AG20443 (cell line): ENCODE measurements around the gene PRSS33.
A peak's percentile ranks its signal among the peaks of the same experiment; 100 is the strongest.

Source experiments
- DNase-seq: peaks from one replicate; pipeline ENCODE4 v3.0.0; 2012; ENCODE audit warnings: low spot score, mixed read lengths

PRSS33 gene

DNA sequence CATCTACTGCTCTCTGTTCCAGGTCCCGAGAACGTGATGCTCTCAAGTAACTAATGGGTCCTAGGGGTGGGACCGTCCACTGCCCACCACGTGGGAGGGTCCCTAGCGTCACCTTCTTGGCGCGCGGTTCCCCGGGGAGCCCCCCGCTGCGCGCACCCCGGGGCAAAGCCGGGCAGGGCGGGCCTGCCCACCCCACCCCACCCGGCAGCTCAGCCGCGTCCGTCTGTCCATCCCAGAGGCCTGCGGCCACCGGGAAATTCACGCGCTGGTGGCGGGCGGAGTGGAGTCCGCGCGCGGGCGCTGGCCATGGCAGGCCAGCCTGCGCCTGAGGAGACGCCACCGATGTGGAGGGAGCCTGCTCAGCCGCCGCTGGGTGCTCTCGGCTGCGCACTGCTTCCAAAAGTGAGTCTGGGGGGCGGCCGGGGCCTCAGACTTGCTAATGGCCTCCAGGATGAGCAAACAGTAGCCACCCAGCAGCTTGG, 11.4 kb upstream of the PRSS33 start:
- peak; percentile 7 for DNase-seq

DNA sequence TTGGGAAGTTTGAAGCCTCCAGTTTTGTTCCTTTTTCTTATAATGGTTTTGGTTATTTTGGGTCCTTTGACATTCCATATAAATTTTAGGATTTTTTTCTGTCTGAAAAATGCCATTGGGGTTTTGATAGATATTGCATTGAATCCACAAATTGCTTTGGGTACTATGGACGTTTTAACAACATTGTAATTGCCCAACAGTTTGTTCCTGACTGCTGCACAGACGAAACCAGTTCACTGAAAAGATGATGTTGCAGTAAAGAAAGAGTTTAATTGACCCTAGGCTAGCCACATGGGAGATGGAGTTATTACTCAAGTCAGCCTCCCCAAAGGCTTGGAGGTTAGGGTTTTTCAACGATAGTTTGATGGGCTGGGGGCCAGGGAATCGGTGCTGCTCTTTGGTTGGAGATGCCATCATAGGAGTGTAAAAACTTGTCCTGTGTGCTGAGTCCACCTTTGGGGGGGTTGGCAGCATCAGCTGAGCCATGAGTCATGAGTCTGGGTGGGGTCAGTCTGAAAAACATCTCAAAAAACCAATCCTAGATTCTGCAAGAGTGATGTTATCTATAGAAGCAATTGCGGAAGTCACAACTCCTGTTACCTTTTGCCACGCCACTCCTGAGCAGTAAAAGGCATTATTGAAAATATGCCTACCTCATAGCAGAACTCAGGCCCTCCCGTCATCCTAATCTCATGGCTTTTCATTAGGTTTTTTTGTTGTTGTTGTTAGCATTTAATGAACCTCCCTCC, 8.2 kb upstream of the PRSS33 start:
- DNase-seq: no peak

DNA sequence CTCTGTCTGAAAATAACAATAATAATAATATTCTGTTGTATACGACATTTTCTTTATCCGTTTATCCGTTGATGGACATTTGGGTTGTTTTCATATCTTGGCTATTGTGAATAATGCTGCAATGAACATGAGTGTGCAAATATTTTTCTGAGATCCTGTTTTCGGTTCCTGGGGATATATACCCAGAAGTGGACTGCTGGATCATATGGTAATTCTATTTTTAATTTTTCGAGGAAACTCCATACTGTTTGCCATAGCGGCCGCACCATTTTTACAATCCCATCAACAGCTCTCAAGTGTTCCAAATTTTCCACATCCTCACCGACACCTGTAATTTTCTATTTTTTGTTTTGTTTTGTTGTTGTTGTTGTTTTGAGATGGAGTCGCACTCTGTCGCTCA, 5.6 kb upstream of the PRSS33 start:
- no peak for DNase-seq

DNA sequence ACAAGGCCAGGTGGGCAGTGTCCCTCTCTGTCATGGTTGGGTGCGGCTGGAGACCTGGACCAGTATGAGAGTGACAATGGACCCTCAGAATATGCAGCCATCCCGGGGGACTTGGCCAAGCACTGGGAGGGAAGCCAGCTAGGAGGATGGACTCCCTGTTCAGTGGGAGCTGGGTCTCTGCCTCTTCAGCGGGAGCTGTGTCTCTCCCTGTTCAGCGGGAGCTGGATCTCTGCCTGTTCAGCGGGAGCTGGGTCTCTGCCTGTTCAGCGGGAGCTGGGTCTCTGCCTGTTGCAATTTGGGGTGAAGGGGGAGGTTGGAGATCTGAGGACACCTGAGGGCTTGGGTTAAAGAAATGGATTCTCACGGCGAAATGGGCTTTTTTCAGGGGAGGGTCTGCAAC, 3.8 kb upstream of the PRSS33 start:
- no peak for DNase-seq

DNA sequence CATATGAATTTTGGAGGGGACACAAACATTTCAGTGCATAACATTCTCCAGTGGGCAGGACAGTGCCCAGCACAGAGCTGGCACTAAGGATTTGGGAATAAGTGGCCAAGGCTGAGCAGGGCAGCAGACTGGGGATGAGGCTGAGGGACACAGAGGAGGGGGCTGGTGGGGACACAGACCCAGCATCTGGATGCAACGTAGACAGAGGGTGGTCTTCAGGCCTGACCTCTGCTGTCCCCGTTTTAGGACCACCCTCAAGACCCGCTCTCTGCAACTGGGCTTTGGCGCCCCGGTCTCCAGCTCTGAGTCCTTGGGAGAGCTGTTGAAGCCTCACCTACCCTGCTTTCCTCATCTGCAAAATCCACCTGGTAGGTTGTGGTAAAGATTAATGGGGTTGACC, 3.3 kb upstream of the PRSS33 start:
- no peak for DNase-seq

DNA sequence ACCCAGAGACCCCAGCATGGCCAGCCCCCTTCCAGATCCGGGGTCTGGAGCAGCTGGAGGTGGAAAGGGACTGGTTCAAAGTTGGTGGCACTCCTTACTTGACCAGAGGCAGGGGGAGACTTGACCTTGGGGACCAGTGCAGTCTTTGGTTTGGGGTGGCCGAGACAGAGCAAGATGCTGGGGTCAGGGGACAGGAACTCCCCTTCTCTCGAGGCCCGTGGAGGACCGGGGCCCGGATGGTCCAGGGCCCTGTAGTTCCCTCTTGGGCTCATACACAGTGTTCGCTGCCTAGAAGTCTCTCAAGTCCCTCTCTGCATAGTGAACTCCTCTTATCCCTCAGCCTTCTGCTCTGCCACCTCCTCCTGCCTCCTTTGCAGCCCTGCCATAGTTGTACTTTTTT, 601 bp upstream of the PRSS33 start:
- DNase-seq: no peak

DNA sequence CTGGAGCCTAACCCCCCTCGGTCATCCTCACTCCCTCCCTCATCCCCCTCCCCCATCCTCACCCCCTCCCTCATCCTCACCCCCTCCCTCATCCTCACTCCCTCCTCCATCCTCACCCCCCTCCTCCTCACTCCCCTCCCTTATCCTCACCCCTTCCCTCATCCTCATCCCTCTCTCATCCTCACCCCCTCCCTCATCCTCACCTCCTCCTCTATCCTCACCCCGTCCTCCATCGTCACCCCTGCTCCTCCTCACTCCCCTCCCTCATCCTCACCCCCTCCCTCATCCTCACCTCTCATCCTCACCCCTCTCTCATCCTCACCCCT, 571 bp downstream of the PRSS33 start:
- DNase-seq: no peak

DNA sequence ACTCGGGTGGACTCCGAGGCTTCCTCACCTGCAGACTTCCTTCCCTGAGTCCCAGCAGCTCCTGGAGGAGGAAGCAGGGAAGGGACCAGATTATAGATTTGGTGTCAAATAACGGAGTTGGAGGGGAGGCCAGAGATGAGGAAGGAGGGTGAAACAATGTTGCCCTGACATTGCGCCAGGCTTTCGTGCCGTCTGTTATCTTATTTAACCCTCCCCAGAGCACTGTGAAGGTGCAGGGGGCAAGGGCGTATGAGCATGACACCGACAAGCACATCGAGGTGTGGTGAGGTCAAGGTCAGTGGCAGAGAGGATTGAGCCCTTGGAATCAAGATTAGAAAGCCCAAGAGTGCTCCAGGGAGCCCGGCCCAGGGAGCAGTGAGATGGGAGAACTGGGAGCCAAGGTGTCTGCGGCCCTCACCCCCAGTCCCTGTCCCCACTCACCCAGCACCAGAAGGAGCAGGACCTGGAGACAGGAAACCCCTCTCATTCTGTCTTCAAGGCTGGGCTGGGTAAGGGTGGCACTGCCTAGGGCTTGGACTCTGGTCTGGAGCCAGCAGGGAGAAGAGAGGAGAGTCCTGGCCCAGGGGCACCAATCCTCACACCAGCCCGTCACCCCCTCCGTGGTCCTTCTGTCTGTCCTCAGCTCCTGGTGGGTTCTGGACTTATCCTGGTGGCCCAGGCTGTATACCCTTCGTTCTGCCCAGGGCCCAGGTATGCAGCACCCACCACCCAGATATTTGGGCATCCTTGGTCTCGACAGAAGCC, 1.1 kb downstream of the PRSS33 start:
- no peak for DNase-seq

DNA sequence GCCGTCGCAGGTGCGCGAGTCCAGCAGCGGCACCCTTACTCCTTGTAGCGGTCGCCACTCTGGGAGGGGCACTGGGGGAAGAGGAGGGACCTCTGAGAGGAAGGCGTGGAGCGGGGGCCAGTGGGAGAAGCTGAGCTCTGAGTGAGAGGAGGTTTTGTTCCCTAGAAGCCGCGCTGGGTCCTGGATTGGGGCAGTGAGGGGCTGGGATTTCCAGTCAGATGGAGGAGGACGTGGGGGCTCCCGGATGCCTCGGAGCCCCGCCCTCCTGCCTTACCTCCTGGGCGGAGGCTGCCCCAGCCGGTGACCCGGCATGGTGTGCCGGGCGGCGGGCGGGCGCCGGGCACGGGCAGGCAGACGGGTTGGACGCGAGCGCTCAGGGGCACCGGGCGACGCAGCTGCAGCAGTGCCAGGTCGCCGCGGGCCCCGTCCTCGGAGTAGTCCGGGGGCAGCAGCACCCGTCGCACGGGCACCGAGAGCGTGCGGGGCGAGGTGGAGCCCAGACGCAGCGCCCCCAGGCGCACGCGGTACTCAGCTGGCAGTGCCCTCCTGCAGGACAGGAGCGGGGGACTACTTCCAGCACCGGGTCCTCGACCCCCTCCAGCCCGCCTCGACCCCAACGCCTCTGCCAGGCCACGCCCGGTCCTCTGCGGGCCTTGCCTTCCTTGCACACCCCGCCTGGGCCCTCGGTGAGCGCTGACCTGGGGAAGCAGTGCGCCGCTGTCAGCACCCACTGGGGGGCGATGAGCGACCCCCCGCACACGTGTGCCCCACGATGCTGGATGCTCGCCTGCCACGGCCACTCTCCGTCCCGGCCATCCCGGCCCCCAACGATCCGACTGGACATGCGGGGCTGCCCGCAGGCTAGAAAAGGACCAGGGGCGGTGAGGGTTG, 2.0 kb downstream of the PRSS33 start:
- DNase-seq: no peak

DNA sequence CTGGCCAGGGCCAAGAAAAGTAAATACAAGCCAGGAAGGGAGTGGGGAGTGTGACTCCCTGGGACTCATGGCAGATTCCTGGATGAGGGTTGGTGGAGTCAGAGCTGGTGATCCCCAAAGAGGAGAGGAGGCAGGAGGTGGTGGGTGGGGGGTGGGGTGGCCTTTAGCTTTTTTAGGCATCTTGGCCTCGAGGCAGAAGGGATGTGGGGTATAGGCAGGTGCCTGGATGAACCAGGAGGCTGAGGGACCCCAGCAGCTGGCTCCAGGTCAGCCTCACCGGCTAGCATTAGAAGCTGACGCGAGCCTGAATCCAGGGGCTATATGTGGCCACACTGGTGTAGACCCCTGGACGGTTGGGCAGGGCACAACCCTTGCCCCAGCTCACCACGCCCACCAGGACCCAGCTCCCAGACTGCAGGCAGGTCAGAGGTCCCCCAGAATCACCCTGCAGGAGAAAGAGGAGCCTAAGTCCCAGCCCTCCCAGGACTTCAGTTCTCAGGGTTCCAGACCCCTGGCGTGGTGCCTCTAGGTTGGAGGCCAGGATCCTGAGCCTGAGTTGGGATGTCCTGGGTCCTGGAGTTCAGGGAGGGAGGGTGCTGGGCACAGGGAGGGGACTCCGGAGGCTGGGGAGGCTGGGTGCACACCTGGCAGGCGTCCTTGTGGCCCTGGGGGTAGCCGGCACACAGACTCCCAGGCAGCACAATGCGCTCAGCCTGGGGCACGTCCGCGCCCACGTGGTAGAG, 2.8 kb downstream of the PRSS33 start:
- no peak for DNase-seq

DNA sequence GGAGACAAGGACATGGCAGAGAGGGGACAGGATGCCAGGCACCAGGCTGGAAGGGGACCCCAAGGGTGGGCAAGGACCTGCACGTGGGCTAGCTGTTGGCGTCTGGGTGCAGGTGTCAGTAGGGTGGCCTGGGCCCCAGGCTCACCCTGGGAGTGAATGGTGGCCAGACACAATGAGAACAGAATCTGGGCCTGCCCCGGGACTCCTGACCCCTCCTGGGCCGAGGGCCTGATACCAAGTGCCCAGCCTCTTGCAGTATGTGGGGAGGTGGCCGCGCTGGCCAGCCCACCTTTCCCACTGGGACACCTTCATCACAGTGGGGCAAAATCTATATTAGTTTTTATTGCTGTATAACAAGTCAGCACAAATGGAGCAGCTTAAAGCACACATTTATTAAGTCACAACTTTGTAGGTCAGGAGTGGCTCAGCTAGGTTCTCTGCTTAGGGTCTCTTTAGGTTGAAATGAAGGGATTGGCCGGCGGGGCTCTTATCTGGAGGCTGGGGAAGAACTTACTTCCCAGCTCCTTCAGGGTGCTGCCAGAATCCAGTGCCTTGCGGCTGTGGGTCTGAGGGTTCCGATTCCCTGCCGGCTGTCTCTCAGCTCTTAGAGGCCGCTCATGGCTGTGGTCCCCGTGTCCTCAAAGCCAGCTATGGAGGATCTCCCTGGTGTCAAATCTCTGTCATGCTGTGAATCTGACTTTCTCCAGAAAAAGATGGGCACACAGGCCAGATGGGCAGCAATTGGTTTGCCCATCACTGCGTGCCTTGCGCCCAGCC, 3.6 kb downstream of the PRSS33 start:
- no peak for DNase-seq

DNA sequence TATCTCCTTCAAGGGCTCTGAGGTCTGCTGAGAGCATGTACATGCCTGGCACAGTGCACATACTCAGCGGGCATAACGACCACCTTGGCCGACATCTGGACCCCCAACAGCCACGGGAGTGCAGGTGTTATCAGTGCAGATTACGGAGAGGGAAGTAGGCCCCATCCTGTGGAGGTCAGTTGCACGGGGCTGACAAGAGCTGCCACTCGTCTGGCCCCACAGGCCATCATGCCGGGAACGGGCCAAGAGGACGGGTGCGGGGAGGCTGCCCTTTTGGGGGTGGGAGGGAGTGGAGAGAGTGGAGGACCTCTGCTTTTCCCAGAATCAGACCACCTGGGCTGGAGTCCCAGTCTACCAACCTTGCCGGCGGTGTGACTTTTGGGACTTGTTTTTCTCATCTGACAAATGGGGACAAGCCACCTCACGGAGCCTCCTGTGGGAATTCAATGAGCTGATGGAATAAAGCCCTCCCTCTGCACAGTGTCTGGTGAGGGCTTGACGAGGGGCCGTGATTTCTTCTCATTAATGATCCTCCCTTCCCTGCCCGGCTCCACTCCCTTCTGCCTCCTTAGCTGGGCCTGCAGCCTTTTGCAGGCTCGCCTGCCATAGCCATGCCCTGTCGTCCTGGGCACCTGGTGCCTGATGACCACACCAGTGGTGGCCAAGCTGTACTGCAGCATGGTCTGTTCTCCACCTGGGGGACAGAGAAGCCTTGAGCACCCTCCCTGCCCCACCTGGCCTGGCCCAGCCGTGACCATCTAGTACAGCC, 4.6 kb downstream of the PRSS33 start:
- no peak for DNase-seq

DNA sequence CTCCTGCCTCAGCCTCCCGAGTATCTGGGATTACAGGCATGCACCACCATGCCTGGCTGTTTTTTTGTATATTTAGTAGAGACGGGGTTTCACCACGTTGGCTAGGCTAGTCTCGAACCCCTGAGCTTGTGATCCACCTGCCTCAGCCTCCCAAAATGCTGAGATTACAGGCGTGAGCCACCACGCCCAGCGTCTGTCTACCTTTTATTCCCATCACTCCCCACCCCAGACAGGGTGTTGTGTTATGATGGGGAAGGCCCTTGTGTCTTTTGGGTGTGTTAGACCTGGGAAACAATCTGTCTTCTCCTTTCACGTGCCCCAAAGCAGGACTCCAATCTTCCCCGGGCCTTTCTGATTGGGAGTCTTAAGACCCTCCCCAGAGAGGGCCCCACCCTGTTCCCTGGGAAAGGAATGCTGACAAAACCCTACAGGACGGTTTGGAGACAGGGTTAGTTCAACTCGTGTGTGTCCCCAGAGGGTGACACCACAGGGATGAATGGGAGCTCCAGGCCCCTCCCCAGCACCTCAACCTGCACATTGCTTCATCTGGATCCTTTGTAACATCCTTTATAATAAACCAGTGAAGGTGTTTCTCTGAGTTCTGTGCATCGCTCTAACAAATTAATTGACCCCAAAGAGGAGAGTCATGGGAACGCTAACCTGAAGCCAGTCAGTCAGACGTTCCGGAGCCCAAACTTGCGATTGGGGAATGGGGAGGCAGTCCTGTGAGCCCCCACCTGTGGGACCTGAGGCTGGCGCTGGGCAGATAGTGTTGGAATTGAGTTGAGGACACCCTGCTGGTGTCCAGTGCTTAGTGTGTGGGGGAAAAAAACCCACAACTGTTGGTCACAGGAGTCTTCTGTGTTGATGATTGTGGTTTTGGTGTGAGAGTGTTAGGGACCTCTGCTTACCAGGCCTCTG, 7.1 kb downstream of the PRSS33 start:
- DNase-seq: no peak

DNA sequence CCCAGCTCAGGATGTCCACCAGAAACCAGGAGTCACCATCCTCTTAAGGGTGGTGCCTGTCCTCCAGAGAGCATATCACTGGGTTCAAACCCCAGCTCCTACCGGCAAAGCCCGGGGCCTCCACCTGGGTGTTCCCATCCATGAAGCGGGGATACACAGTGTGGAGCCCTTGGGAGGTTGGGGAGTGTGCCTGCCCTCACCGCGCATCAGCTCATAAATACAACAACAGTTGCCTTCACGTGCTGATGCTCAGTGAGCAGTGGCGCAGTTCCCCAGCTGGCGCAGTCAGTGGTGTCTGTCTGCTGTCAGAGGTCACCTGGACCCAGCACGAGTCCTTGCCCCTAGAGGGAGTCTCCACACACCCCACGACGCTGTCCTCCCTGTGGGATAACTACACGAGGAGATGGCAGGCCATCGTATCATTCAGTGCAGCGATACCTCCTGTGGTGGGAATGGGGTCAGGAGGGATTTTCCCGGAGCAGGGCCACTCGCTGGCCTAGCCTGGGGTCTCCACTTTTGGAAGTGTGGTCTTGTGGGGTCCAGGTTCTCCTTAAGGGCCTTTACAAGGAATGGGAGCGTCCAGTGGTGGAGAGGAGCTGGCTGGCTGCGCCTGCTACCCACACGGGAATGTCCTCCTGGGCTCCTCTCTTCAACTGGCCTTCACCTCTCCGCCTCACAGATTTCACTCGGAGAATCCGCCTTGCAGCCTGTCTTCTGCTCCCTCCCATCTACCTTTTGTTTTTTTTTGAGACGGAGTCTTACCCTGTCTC, 8.0 kb downstream of the PRSS33 start:
- DNase-seq: no peak

DNA sequence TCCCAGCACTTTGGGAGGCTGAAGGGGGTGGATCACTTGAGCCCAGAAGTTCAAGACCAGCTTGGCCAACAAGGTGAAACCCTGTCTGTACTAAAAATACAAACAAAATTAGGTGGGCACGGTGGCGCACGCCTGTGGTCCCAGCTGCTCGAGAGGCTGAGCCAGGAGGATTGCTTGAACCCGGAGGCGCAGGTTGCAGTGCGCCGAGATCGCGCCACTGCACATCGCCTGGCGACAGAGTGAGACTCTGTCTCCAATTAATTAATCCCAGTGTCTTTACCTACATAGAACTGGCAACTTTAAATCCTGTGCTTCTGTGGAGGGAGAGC, 8.8 kb downstream of the PRSS33 start:
- DNase-seq: no peak

DNA sequence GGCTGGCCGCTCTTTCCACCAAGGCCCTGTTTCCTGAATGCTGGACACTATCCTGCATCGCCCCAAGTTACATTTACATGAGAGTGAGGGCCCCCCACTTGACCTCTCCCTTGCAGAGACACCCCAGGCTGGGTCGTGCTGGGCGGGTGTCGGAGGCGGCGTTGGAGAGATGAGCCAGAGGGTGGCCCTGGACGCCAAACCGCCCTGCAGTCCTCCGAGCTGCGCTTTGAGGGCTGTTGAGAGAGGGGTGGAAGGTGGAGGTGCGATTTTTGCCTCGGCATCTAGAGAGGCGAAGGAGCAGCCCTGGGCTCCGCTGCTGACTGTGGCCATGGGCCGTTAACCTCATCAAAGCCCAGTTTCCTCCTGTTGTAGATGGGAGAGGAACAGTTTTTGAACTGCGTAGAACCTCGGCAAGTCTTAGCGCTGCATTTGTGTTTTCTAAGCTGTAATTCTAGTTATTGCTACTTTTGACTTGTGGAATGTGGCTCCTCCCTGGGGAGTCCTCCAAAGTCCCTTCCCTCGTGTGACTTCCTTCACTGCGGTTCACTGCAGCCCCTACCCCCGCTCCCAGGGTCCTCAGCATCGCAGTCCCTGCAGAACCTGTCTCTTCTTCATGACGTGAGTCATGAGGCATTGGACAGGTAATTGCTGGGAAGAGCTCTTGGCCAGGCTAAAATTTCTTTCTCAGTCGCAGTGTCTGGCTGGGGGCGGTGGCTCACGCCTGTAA, 9.3 kb downstream of the PRSS33 start:
- DNase-seq: peak; percentile 41

DNA sequence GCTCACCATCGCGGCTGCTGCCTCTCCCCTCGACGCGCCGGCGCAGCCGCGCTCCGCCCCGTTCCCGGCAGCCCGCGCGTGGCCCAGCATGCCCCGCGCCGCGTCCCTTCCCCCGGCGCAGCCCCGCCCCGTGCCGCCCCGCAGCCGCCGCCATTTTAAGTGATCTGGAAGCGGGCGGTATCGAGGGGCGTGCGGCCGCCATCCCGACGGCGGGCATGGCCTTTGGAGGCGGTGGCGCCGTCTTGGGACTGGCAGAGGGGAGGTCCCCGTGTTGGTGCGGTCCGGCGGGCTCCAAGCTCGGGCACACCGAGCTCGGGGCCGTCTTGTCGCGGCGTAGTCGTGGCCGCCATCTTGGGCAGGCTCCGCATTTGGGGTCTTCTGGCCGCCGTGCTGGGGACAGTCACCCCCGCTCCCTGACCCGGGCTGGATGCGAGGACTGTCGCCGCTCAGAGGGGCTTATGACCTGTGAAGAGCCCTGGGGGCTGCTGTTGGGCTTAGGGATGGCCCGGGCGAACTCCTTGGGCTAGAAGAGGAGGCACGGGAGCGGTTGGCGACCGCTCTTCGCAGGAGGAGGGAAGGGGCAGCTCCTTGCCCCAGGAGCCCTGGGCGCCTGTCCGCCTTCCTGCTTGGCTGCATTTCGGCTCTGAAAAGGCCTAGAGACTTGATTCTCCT, 10.0 kb downstream of the PRSS33 start, which contains the start of gene ELOB:
Gene ELOB (minus strand): TSS at position 50 of the 672 bp plus-strand sequence. CDS start 41 bp downstream, at position 9.
- DNase-seq: peak; percentile 99
